Gastroesophageal sphincter (tissue), 3 donors: ENCODE data around the gene CD34.
"Not testable (repeated sequence)": the region's sequence is repeated elsewhere in the genome, so short reads cannot be mapped to it uniquely, and the experiment has no call there.

ENCODE experiments used
- CTCF ChIP-seq, 4 experiments: fragments of 200-600 bp in 2 of 4; fragments of 450-650 bp in 2 of 4; sonication (generic) in 1 of 4; IDR thresholded peaks; one replicate each; pipeline ENCODE4 v1.5.1; 2017 to 2019; ENCODE audit warnings: antibody characterized with exemption in 4 of 4, mild to moderate bottlenecking in 2 of 4, moderate library complexity in 2 of 4
- EP300 ChIP-seq: sonication (generic); formaldehyde crosslinking; IDR thresholded peaks from one replicate; pipeline ENCODE4 v1.6.1; 2017; ENCODE audit warnings: antibody characterized with exemption, mild to moderate bottlenecking
- POLR2A ChIP-seq, 2 donors: fragments of 450-650 bp; IDR thresholded peaks; one replicate each; pipeline ENCODE4 v1.6.1; 2017; ENCODE audit warnings: antibody characterized with exemption in 2 of 2, mild to moderate bottlenecking in 2 of 2, moderate library complexity in 1 of 2
- POLR2AphosphoS5 ChIP-seq: sonication (generic); formaldehyde crosslinking; IDR thresholded peaks from one replicate; pipeline ENCODE4 v1.6.1; 2017; ENCODE audit warnings: antibody characterized with exemption

- TF ChIP-seq CTCF (IDR thresholded peaks at IDR 0.05); POLR2A (IDR thresholded peaks at IDR 0.05); EP300; POLR2AphosphoS5: not testable (repeated sequence)
Measured at GRCh38 chr1:207925969-207926368, 15.0 kb upstream of the CD34 start.
